BLaER1 (cell line): ENCODE results near the gene GKN1.

ENCODE experiments used
- H3K27ac ChIP-seq: shearing (Covaris generic); formaldehyde crosslinking; 2 replicates; pipeline ENCODE4 v1.8.1; 2022
- H3K27me3 ChIP-seq: shearing (Covaris generic); formaldehyde crosslinking; 2 replicates; pipeline ENCODE4 v1.8.1; 2022
- H3K36me3 ChIP-seq: shearing (Covaris generic); formaldehyde crosslinking; 2 replicates; pipeline ENCODE4 v1.8.1; 2022
- H3K4me1 ChIP-seq: shearing (Covaris generic); formaldehyde crosslinking; 2 replicates; pipeline ENCODE4 v1.8.1; 2022
- H3K4me2 ChIP-seq: shearing (Covaris generic); formaldehyde crosslinking; 2 replicates; pipeline ENCODE4 v1.8.1; 2022
- H3K4me3 ChIP-seq: shearing (Covaris generic); formaldehyde crosslinking; 2 replicates; pipeline ENCODE4 v1.8.1; 2022
- H3K9ac ChIP-seq: shearing (Covaris generic); formaldehyde crosslinking; 2 replicates; pipeline ENCODE4 v1.8.1; 2022
- H3K9me3 ChIP-seq: shearing (Covaris generic); formaldehyde crosslinking; 2 replicates; pipeline ENCODE4 v1.8.1; 2022
- H4K20me1 ChIP-seq: shearing (Covaris generic); formaldehyde crosslinking; 2 replicates; pipeline ENCODE4 v1.8.1; 2022
- Cebpa-rat ChIP-seq: shearing (Covaris generic); IDR thresholded peaks from 2 replicates; pipeline ENCODE4 v1.8.1; 2022

The GKN1 gene

GRCh38 chr2:69001879-69002278, 27.4 kb downstream of the GKN1 start:
- Histone ChIP-seq H3K4me1 (no peaks in the 10 kb centered on the region), H3K9me3 (peaks cover 11% of the 10 kb centered on the region), H3K27me3 (no peaks in the 10 kb centered on the region; the same call in 1 of the 2 replicates), H3K9ac (no peak overlapping the region), H3K4me3 (no peak overlapping the region), H3K4me2 (no peak overlapping the region), H3K36me3 (no peaks in the 10 kb centered on the region), H4K20me1 (no peaks in the 10 kb centered on the region), H3K27ac (no peak overlapping the region)
- no peak for TF ChIP-seq Cebpa-rat

GRCh38 chr2:69003731-69004130, 29.3 kb downstream of the GKN1 start:
- Histone ChIP-seq H3K27me3 (no peaks in the 10 kb centered on the region; the same call in 1 of the 2 replicates), H4K20me1 (no peaks in the 10 kb centered on the region), H3K4me2 (no peak overlapping the region)

GRCh38 chr2:69007169-69007568, 32.7 kb downstream of the GKN1 start:
- no peaks in the 10 kb centered on the region for H3K36me3 ChIP-seq
- no peak overlapping the region for H3K27ac ChIP-seq
- no peaks in the 10 kb centered on the region for H3K4me1 ChIP-seq
- H3K4me2 ChIP-seq: no peak overlapping the region
- H3K9me3 ChIP-seq: peaks cover 5% of the 10 kb centered on the region; the same call in 1 of the 2 replicates
- no peaks in the 10 kb centered on the region for H4K20me1 ChIP-seq
- no peak overlapping the region for H3K4me3 ChIP-seq
- TF ChIP-seq Cebpa-rat: no peak
- H3K9ac ChIP-seq: no peak overlapping the region
- no peaks in the 10 kb centered on the region; the same call in 1 of the 2 replicates for H3K27me3 ChIP-seq

More at GRCh38 chr2:69003731-69004130, 29.3 kb downstream of the GKN1 start:
- no peak overlapping the region for H3K4me3 ChIP-seq
- no peak overlapping the region for H3K9ac ChIP-seq
- no peaks in the 10 kb centered on the region for H3K4me1 ChIP-seq
- TF ChIP-seq Cebpa-rat: no peak
- H3K36me3 ChIP-seq: no peaks in the 10 kb centered on the region
- H3K27ac ChIP-seq: no peak overlapping the region
- H3K9me3 ChIP-seq: peaks cover 11% of the 10 kb centered on the region

GRCh38 chr2:69007603-69008002, 33.2 kb downstream of the GKN1 start:
- Histone ChIP-seq H3K4me1 (no peaks in the 10 kb centered on the region), H3K9ac (no peak overlapping the region), H3K4me3 (no peak overlapping the region), H3K27ac (no peak overlapping the region), H3K9me3 (peaks cover 2% of the 10 kb centered on the region; the same call in 1 of the 2 replicates), H4K20me1 (no peaks in the 10 kb centered on the region), H3K4me2 (no peak overlapping the region), H3K36me3 (no peaks in the 10 kb centered on the region), H3K27me3 (peaks cover 2% of the 10 kb centered on the region)
- TF ChIP-seq Cebpa-rat: no peak

GRCh38 chr2:69010437-69011194, 36.2 kb downstream of the GKN1 start:
- no peak overlapping the region for H3K27ac ChIP-seq
- no peak overlapping the region for H3K9ac ChIP-seq
- H3K36me3 ChIP-seq: no peaks in the 10 kb centered on the region
- no peak for TF ChIP-seq Cebpa-rat
- H3K4me3 ChIP-seq: no peak overlapping the region
- no peaks in the 10 kb centered on the region for H3K9me3 ChIP-seq
- peaks cover 11% of the 10 kb centered on the region; the same call in 1 of the 2 replicates for H4K20me1 ChIP-seq
- H3K4me2 ChIP-seq: no peak overlapping the region
- peaks cover 28% of the 10 kb centered on the region for H3K27me3 ChIP-seq
- peaks cover 13% of the 10 kb centered on the region for H3K4me1 ChIP-seq

- peaks cover 11% of the 10 kb centered on the region; the same call in 1 of the 2 replicates for H4K20me1 ChIP-seq
- no peak overlapping the region for H3K4me3 ChIP-seq
- peaks cover 13% of the 10 kb centered on the region for H3K4me1 ChIP-seq
- peaks cover 28% of the 10 kb centered on the region for H3K27me3 ChIP-seq
- no peak overlapping the region for H3K4me2 ChIP-seq
- H3K9ac ChIP-seq: no peak overlapping the region
- H3K9me3 ChIP-seq: no peaks in the 10 kb centered on the region
- no peak for TF ChIP-seq Cebpa-rat
- H3K36me3 ChIP-seq: no peaks in the 10 kb centered on the region
- H3K27ac ChIP-seq: no peak overlapping the region
Measured at GRCh38 chr2:69011611-69012157, 37.2 kb downstream of the GKN1 start.

- Histone ChIP-seq H3K9ac (0 out of 2 replicates have a peak overlapping the region, but pooled peaks have one; percentile 53), H3K27me3 (peaks cover 28% of the 10 kb centered on the region), H3K9me3 (no peaks in the 10 kb centered on the region), H3K4me2 (peak overlapping the region; percentile 97), H3K36me3 (no peaks in the 10 kb centered on the region), H3K4me3 (peak overlapping the region; percentile 78), H3K4me1 (peaks cover 13% of the 10 kb centered on the region), H4K20me1 (peaks cover 11% of the 10 kb centered on the region; the same call in 1 of the 2 replicates), H3K27ac (no peak overlapping the region)
- no peak for TF ChIP-seq Cebpa-rat
Measured at GRCh38 chr2:69012310-69013141, 38.1 kb downstream of the GKN1 start.

- no peaks in the 10 kb centered on the region for H3K9me3 ChIP-seq
- no peaks in the 10 kb centered on the region for H3K36me3 ChIP-seq
- peak within 1 kb of the TSS; percentile 53; the same call in 1 of the 2 replicates for H3K9ac ChIP-seq
- peaks cover 13% of the 10 kb centered on the region for H3K4me1 ChIP-seq
- peak within 1 kb of the TSS; percentile 97 for H3K4me2 ChIP-seq
- H4K20me1 ChIP-seq: peaks cover 11% of the 10 kb centered on the region; the same call in 1 of the 2 replicates
- TF ChIP-seq Cebpa-rat: no peak
- peak within 1 kb of the TSS; percentile 78 for H3K4me3 ChIP-seq
- no peak within 1 kb of the TSS for H3K27ac ChIP-seq
- peaks cover 28% of the 10 kb centered on the region for H3K27me3 ChIP-seq
Measured at GRCh38 chr2:69013142-69013839, 38.9 kb downstream of the GKN1 start, which contains the start of gene ANTXR1. Gene ANTXR1, plus strand, starts transcription at chr2:69013179. Its CDS starts 321 bp downstream, at chr2:69013500.
